Measurements from ENCODE around the gene DPP6. TPM values are rescaled to one million over a fixed set of nuclear protein-coding genes. Genes with fewer than 3 reads are reported as not detected.

Gene DPP6
- total RNA-seq, result under 0.01 TPM in 1 of 2 replicates, not detected in the other

DNA sequence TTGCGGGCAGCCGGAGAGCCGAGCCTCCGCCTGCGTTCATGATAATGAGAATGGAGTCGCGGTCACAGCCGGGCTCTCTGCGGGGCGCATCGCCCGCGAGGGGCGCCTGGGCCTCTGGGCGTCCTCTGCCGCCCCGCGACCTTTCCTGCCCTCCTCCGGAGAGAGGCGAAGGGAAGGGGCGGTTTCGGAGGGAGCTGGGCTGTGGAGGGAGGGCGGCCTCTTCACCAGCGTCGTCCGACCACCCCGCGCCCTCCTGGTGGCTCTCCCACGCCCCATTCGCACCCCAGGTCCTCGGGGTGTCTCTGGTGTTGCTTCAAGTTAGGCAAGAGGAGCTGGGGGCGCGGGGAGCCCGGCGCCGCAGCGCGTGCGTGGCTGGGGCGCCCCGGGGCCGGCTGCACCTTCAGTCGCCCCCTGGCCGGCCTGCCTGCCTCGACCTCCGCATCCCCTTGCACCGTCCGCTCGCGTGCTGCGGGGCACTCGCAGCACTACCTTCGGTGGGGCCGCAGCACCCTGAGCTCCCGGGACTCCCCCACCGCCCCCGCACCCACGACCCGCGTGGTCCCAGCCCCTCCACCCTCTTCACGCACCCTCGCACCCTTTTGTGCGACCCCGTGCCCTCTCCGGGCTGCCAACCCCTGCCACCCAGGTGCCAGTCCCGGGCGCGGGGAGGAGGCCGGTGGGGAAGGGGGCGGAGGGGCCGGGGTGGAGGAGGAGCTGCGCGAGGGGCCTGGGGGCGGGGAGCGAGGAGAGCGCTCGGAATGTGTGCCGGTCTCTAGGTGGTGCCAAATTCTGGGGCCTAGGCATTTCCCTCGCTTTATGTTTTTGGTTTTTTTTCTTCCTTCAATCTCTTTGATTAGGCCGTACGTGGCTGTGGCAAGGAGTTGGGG is at the start of gene DPP6:
TSS of gene DPP6 (plus strand) at position 756 of the 887 bp plus-strand sequence.

